Neural cell (in vitro differentiated cells): ENCODE results near the gene KCNK7. TPM values are rescaled to one million over a fixed set of nuclear protein-coding genes. Genes with fewer than 3 reads are reported as not detected.

Experiments
- H2AFZ ChIP-seq: fragments of 200-600, 300-800 bp; sonication (generic), shearing (Covaris generic); 2 replicates; pipeline ENCODE4 v1.6.0; 2014; ENCODE audit warnings: low read depth, mild to moderate bottlenecking, antibody characterized with exemption, low read length, moderate library complexity
- H3F3A ChIP-seq: fragments of 200-600 bp; shearing (Covaris generic); 2 replicates; pipeline ENCODE4 v1.6.1; 2016; ENCODE audit warnings: mild to moderate bottlenecking, moderate library complexity, mixed read lengths, antibody characterized with exemption, low read length; ENCODE audit not compliant: insufficient read depth, poor library complexity, severe bottlenecking
- H3K27ac ChIP-seq: fragments of 200-600, 300-800 bp; sonication (generic), shearing (Covaris generic); 2 replicates; pipeline ENCODE4 v1.5.1; 2014; ENCODE audit warnings: mild to moderate bottlenecking, low read length, moderate library complexity
- H3K27me3 ChIP-seq: fragments of 300-800, 200-600 bp; sonication (generic), shearing (Covaris generic); 2 replicates; pipeline ENCODE4 v1.6.0; 2014; ENCODE audit warnings: mild to moderate bottlenecking, low read depth, low read length, moderate library complexity; ENCODE audit not compliant: insufficient read depth
- H3K36me3 ChIP-seq: fragments of 300-800, 200-600 bp; sonication (generic), shearing (Covaris generic); 2 replicates; pipeline ENCODE4 v1.5.1; 2014; ENCODE audit warnings: mild to moderate bottlenecking, antibody characterized with exemption, low read length, moderate library complexity; ENCODE audit not compliant: insufficient read depth
- H3K4me2 ChIP-seq: fragments of 300-800, 200-600 bp; sonication (generic), shearing (Covaris generic); 2 replicates; pipeline ENCODE4 v1.6.0; 2014; ENCODE audit warnings: mild to moderate bottlenecking, low read length
- H3K4me3 ChIP-seq: fragments of 300-800, 200-600 bp; sonication (generic), shearing (Covaris generic); 2 replicates; pipeline ENCODE4 v1.5.1; 2014; ENCODE audit warnings: mild to moderate bottlenecking, low read length, moderate library complexity
- H3K79me2 ChIP-seq: fragments of 200-600 bp; shearing (Covaris generic); replicated peaks from 2 replicates; pipeline ENCODE4 v1.6.0; 2014; ENCODE audit warnings: mild to moderate bottlenecking, low read length, moderate library complexity; ENCODE audit not compliant: insufficient read depth
- H3K9ac ChIP-seq: fragments of 300-800, 200-600 bp; sonication (generic), shearing (Covaris generic); 2 replicates; pipeline ENCODE4 v1.6.1; 2016; ENCODE audit warnings: mild to moderate bottlenecking, low read length, mixed read lengths
- H3K9me2 ChIP-seq: fragments of 200-600 bp; shearing (Covaris generic); 2 replicates; pipeline ENCODE4 v1.6.1; 2016; ENCODE audit warnings: mild to moderate bottlenecking, low read length, mixed read lengths; ENCODE audit not compliant: insufficient read depth
- H3K9me3 ChIP-seq: fragments of 200-600, 300-800 bp; sonication (generic), shearing (Covaris generic); 2 replicates; pipeline ENCODE4 v1.6.1; 2016; ENCODE audit warnings: mild to moderate bottlenecking, mixed run types, low read length, moderate library complexity, mixed read lengths
- H4K20me1 ChIP-seq: fragments of 200-600 bp; shearing (Covaris generic); 2 replicates; pipeline ENCODE4 v1.6.1; 2016; ENCODE audit warnings: mild to moderate bottlenecking, mixed run types; ENCODE audit not compliant: insufficient read depth
- CTCF ChIP-seq: fragments of 450-650 bp; IDR thresholded peaks from 2 replicates; pipeline ENCODE4 v1.5.1; 2014; ENCODE audit warnings: antibody characterized with exemption, mild to moderate bottlenecking, moderate library complexity; ENCODE audit not compliant: poor library complexity, severe bottlenecking
- EP300 ChIP-seq: fragments of 450-650 bp; conservative IDR thresholded peaks from 2 replicates; pipeline ENCODE4 v1.6.1; 2014; ENCODE audit warnings: antibody characterized with exemption, mild to moderate bottlenecking, moderate library complexity; ENCODE audit not compliant: poor library complexity, severe bottlenecking
- EZH2 ChIP-seq: fragments of 200-600, 300-800 bp; shearing (Covaris generic), sonication (generic); IDR thresholded peaks from 2 replicates; pipeline ENCODE4 v1.6.1; 2014; ENCODE audit warnings: antibody characterized with exemption, low read length, borderline replicate concordance, mild to moderate bottlenecking; ENCODE audit not compliant: insufficient read depth, poor library complexity, severe bottlenecking
- MXI1 ChIP-seq: fragments of 450-650 bp; conservative IDR thresholded peaks from 2 replicates; pipeline ENCODE4 v1.6.1; 2014; ENCODE audit warnings: antibody characterized with exemption, mild to moderate bottlenecking; ENCODE audit not compliant: poor library complexity, severe bottlenecking
- POLR2AphosphoS5 ChIP-seq: IDR thresholded peaks from 2 replicates; pipeline ENCODE4 v1.6.1; 2012
- RAD21 ChIP-seq: fragments of 450-650 bp; conservative IDR thresholded peaks from 2 replicates; pipeline ENCODE4 v1.6.1; 2014; ENCODE audit warnings: antibody characterized with exemption, mild to moderate bottlenecking, moderate library complexity
- SMC3 ChIP-seq: fragments of 450-650 bp; conservative IDR thresholded peaks from 2 replicates; pipeline ENCODE4 v1.6.1; 2014; ENCODE audit warnings: antibody characterized with exemption, mild to moderate bottlenecking, moderate library complexity; ENCODE audit not compliant: poor library complexity
- TAF1 ChIP-seq: IDR thresholded peaks from 2 replicates; pipeline ENCODE4 v1.6.1; 2012; ENCODE audit warnings: low read depth
- polyA plus RNA-seq: library from polyadenylated mRNA; depleted of rRNA; stranded (reverse); fragments of >200 nt; gene quantifications from 2 replicates; pipeline ENCODE4 v1.2.3, GENCODE V29; 2014
- TF ChIP-seq, protein P1 (sequence below): IDR thresholded peaks from 2 replicates; pipeline ENCODE4 v1.6.1; 2012; ENCODE audit warnings: borderline replicate concordance

Gene KCNK7
- polyA plus RNA-seq, 1 donor from 2014 or later, result 1.1 TPM

DNA sequence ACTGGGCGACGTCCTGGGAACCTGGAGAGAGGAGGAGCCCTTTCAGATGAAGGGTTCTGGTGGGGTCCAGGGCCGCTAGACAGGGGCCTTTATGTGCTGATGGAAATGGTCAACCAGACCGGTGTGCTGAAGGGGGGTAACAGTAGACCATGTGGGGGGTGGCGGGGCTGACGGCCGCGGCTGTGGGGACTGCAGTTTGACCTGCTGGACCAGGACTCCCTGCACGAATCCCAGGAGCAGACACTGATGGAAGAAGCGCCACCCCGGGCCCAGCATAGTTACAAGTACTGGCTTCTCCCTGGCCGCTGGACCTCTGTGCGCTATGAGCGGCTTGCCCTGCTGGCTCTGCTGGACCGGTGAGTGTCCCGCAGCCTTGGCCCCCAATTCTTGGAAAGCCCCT, 26.4 kb upstream of the KCNK7 start:
- H3K27me3 ChIP-seq, result no peaks in the 10 kb centered on the region
- H3K4me2 ChIP-seq, result no peak overlapping the region
- no peaks in the 10 kb centered on the region for H3K36me3 ChIP-seq

GRCh38 chr11:65621460-65621859, 25.9 kb upstream of the KCNK7 start:
- Histone ChIP-seq H3K9me2 (no peaks in the 10 kb centered on the region), H3K27ac (no peak overlapping the region), H3K9me3 (no peaks in the 10 kb centered on the region), H3K79me2 (peaks cover 10% of the 10 kb centered on the region), H3K27me3 (no peaks in the 10 kb centered on the region), H3K4me2 (no peak overlapping the region), H3F3A (no peaks in the 10 kb centered on the region), H3K36me3 (no peaks in the 10 kb centered on the region), H2AFZ (no peak overlapping the region), H3K9ac (no peak overlapping the region), H4K20me1 (no peaks in the 10 kb centered on the region), H3K4me3 (no peak overlapping the region)
- TF ChIP-seq RAD21 (no peak), TAF1 (no peak), MXI1 (no peak), CTCF (no peak)

More for the DNA sequence above, 26.4 kb upstream of the KCNK7 start:
- no peaks in the 10 kb centered on the region for H3F3A ChIP-seq
- no peaks in the 10 kb centered on the region for H3K9me2 ChIP-seq
- no peak overlapping the region for H3K27ac ChIP-seq
- H4K20me1 ChIP-seq, result no peaks in the 10 kb centered on the region
- H3K9ac ChIP-seq, result no peak overlapping the region
- no peak overlapping the region for H2AFZ ChIP-seq
- peaks cover 4% of the 10 kb centered on the region for H3K79me2 ChIP-seq
- no peaks in the 10 kb centered on the region for H3K9me3 ChIP-seq
- no peak overlapping the region for H3K4me3 ChIP-seq
- no peak for TF ChIP-seq TAF1
- TF ChIP-seq MXI1, result no peak
- TF ChIP-seq EZH2, result no peak
- TF ChIP-seq RAD21, result no peak
- no peak for TF ChIP-seq EP300
- no peak for TF ChIP-seq SMC3
- TF ChIP-seq, protein P1, sequence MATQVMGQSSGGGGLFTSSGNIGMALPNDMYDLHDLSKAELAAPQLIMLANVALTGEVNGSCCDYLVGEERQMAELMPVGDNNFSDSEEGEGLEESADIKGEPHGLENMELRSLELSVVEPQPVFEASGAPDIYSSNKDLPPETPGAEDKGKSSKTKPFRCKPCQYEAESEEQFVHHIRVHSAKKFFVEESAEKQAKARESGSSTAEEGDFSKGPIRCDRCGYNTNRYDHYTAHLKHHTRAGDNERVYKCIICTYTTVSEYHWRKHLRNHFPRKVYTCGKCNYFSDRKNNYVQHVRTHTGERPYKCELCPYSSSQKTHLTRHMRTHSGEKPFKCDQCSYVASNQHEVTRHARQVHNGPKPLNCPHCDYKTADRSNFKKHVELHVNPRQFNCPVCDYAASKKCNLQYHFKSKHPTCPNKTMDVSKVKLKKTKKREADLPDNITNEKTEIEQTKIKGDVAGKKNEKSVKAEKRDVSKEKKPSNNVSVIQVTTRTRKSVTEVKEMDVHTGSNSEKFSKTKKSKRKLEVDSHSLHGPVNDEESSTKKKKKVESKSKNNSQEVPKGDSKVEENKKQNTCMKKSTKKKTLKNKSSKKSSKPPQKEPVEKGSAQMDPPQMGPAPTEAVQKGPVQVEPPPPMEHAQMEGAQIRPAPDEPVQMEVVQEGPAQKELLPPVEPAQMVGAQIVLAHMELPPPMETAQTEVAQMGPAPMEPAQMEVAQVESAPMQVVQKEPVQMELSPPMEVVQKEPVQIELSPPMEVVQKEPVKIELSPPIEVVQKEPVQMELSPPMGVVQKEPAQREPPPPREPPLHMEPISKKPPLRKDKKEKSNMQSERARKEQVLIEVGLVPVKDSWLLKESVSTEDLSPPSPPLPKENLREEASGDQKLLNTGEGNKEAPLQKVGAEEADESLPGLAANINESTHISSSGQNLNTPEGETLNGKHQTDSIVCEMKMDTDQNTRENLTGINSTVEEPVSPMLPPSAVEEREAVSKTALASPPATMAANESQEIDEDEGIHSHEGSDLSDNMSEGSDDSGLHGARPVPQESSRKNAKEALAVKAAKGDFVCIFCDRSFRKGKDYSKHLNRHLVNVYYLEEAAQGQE, result no peak

DNA sequence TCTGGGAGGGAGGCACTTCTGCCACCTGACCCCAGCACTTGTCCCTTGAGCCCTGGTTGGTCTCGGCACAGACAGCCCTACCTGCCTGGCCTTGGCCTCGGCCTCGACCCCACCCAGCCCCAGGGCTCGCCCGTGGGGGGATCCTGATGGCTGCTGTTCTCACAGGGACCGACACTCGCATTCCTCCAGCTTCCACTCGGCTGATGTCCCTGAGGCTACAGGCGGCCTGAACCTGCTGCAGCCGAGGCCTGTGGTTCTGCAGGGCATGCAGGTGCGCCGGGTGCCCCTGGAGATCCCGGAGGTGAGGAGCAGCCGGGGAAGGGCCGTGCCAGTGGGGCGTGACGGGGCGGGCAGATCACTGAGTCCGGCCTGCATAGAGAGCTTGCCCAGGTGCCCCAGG, 25.1 kb upstream of the KCNK7 start:
- H2AFZ ChIP-seq, result no peak overlapping the region
- no peak overlapping the region for H3K9ac ChIP-seq
- H3K4me2 ChIP-seq, result no peak overlapping the region
- no peak for TF ChIP-seq POLR2AphosphoS5
- TF ChIP-seq, protein P1, result no peak
- TF ChIP-seq SMC3, result no peak
- no peak for TF ChIP-seq MXI1
- no peak for TF ChIP-seq CTCF
- TF ChIP-seq RAD21, result no peak
- no peak for TF ChIP-seq EP300
- TF ChIP-seq TAF1, result no peak
- TF ChIP-seq EZH2, result no peak
- peaks cover 14% of the 10 kb centered on the region for H3K79me2 ChIP-seq
- H3K9me3 ChIP-seq, result no peaks in the 10 kb centered on the region
- no peaks in the 10 kb centered on the region for H3K9me2 ChIP-seq
- H3K4me3 ChIP-seq, result no peak overlapping the region
- H3K27me3 ChIP-seq, result no peaks in the 10 kb centered on the region
- H3F3A ChIP-seq, result no peaks in the 10 kb centered on the region
- H3K27ac ChIP-seq, result no peak overlapping the region
- no peaks in the 10 kb centered on the region for H3K36me3 ChIP-seq
- no peaks in the 10 kb centered on the region for H4K20me1 ChIP-seq
